WTC11 (cell line): ENCODE results near the gene HDDC3.

Source experiments
- ESRRA ChIP-seq: sonication (generic); formaldehyde crosslinking; IDR thresholded peaks from 2 replicates; pipeline ENCODE4 v1.8.1; 2022; ENCODE audit warnings: mild to moderate bottlenecking, missing genetic modification reagents, borderline replicate concordance
- HMGA2 ChIP-seq: fragments of 250-450 bp; sonication (Bioruptor Pico); IDR thresholded peaks from 2 replicates; pipeline ENCODE4 v1.4.0; 2021; ENCODE audit warnings: mild to moderate bottlenecking, moderate library complexity
- JUN ChIP-seq: sonication (generic); formaldehyde crosslinking; IDR thresholded peaks from 2 replicates; pipeline ENCODE4 v1.8.0; 2023; ENCODE audit warnings: mild to moderate bottlenecking, missing genetic modification reagents
- NR1H2 ChIP-seq: sonication (generic); formaldehyde crosslinking; IDR thresholded peaks from 2 replicates; pipeline ENCODE4 v1.9.0; 2021; ENCODE audit warnings: mild to moderate bottlenecking, moderate library complexity, missing genetic modification reagents
- TEAD4 ChIP-seq: sonication (generic); formaldehyde crosslinking; IDR thresholded peaks from 2 replicates; pipeline ENCODE4 v1.8.0; 2022; ENCODE audit warnings: mild to moderate bottlenecking, missing genetic modification reagents
- TP53 ChIP-seq: sonication (generic); formaldehyde crosslinking; IDR thresholded peaks from 2 replicates; pipeline ENCODE4 v1.8.1; 2023; ENCODE audit warnings: mild to moderate bottlenecking, missing genetic modification reagents
- TF ChIP-seq, protein P1 (sequence below): fragments of 200-600 bp; IDR thresholded peaks from 2 replicates; pipeline ENCODE4 v1.8.0; 2022; ENCODE audit warnings: antibody characterized with exemption
- TF ChIP-seq, protein P2 (sequence below): sonication (generic); formaldehyde crosslinking; IDR thresholded peaks from 2 replicates; pipeline ENCODE4 v1.8.1; 2022; ENCODE audit warnings: low read depth, missing genetic modification reagents, borderline replicate concordance

DNA sequence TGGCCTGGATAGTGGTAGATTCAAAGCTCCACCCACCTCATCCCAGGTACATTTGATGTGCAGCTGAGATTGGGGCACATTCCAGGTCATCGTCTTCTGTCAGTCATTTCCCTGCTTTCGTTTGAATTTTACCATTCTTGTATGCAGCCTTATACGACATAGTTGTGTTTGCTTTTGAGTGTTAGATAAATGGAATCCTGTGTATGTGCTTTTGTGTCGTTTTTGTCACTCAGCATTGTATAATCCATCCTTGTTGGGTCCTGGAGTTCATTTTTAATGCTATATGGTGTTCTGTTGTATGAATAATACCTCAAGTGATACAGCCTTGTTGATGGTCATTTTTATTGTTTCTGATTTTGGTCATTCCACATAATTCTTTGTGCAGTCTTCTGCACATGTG is 29.7 kb upstream of the HDDC3 start:
- TF ChIP-seq ESRRA (CRISPR knock-in tag), result no peak
- TF ChIP-seq, protein P1, sequence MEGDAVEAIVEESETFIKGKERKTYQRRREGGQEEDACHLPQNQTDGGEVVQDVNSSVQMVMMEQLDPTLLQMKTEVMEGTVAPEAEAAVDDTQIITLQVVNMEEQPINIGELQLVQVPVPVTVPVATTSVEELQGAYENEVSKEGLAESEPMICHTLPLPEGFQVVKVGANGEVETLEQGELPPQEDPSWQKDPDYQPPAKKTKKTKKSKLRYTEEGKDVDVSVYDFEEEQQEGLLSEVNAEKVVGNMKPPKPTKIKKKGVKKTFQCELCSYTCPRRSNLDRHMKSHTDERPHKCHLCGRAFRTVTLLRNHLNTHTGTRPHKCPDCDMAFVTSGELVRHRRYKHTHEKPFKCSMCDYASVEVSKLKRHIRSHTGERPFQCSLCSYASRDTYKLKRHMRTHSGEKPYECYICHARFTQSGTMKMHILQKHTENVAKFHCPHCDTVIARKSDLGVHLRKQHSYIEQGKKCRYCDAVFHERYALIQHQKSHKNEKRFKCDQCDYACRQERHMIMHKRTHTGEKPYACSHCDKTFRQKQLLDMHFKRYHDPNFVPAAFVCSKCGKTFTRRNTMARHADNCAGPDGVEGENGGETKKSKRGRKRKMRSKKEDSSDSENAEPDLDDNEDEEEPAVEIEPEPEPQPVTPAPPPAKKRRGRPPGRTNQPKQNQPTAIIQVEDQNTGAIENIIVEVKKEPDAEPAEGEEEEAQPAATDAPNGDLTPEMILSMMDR, result no peak
- no peak for TF ChIP-seq TP53
- no peak for TF ChIP-seq TEAD4 (CRISPR knock-in tag)
- TF ChIP-seq, protein P2, sequence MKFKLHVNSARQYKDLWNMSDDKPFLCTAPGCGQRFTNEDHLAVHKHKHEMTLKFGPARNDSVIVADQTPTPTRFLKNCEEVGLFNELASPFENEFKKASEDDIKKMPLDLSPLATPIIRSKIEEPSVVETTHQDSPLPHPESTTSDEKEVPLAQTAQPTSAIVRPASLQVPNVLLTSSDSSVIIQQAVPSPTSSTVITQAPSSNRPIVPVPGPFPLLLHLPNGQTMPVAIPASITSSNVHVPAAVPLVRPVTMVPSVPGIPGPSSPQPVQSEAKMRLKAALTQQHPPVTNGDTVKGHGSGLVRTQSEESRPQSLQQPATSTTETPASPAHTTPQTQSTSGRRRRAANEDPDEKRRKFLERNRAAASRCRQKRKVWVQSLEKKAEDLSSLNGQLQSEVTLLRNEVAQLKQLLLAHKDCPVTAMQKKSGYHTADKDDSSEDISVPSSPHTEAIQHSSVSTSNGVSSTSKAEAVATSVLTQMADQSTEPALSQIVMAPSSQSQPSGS (CRISPR knock-in tag), result no peak
- no peak for TF ChIP-seq NR1H2 (CRISPR knock-in tag)
- TF ChIP-seq HMGA2 (CRISPR knock-in tag), result no peak
- TF ChIP-seq JUN (CRISPR knock-in tag), result no peak
